PC-3 (cell line): Measurements from ENCODE around the gene TNIP1.

Experiments used
- EZH2 ChIP-seq: fragments of 300-600 bp; sonication (generic); IDR thresholded peaks from one replicate; pipeline ENCODE4 v1.6.1; 2017; ENCODE audit warnings: antibody characterized with exemption, mild to moderate bottlenecking, low read length; ENCODE audit not compliant: unreplicated experiment
- TF ChIP-seq, protein P1 (sequence below): fragments of 300-600 bp; sonication (generic); conservative IDR thresholded peaks from 2 replicates; pipeline ENCODE4 v1.5.1; 2017; ENCODE audit warnings: antibody characterized with exemption, low read depth, mild to moderate bottlenecking, low read length

GRCh38 chr5:151054709-151055108 is 26.1 kb downstream of the TNIP1 start:
- TF ChIP-seq, protein P1, sequence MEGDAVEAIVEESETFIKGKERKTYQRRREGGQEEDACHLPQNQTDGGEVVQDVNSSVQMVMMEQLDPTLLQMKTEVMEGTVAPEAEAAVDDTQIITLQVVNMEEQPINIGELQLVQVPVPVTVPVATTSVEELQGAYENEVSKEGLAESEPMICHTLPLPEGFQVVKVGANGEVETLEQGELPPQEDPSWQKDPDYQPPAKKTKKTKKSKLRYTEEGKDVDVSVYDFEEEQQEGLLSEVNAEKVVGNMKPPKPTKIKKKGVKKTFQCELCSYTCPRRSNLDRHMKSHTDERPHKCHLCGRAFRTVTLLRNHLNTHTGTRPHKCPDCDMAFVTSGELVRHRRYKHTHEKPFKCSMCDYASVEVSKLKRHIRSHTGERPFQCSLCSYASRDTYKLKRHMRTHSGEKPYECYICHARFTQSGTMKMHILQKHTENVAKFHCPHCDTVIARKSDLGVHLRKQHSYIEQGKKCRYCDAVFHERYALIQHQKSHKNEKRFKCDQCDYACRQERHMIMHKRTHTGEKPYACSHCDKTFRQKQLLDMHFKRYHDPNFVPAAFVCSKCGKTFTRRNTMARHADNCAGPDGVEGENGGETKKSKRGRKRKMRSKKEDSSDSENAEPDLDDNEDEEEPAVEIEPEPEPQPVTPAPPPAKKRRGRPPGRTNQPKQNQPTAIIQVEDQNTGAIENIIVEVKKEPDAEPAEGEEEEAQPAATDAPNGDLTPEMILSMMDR: no peak
- no peak for TF ChIP-seq EZH2
